ENCODE measurements around the gene SPSB1. TPM values are rescaled to one million over a fixed set of nuclear protein-coding genes. Genes with fewer than 3 reads are reported as not detected.

SPSB1 gene
- total RNA-seq, 1 donor from 2014 or later = 17.6 TPM

GRCh38 chr1:9256332-9256731 lies 36.4 kb upstream of the SPSB1 start:
- FAIRE-seq (no peak), DNase-seq (ENCODE audit: low read depth) (no peak)
- TF ChIP-seq CTCF (IDR thresholded peaks at IDR 0.05; ENCODE audit: insufficient read depth, low read length, severe bottlenecking) = no peak
- Histone ChIP-seq H3K36me3 (ENCODE audit: control insufficient read depth, insufficient read depth, low read length) (no peaks in the 10 kb centered on the region), H3K27me3 (ENCODE audit: control insufficient read depth, insufficient read depth, low read length) (no peaks in the 10 kb centered on the region), H3K4me3 (ENCODE audit: low read depth, low read length) (no peak overlapping the region)

GRCh38 chr1:9257851-9258250 lies 34.8 kb upstream of the SPSB1 start:
- no peaks in the 10 kb centered on the region for H3K27me3 ChIP-seq (ENCODE audit: control insufficient read depth, insufficient read depth, low read length)
- DNase-seq (ENCODE audit: low read depth) (no peak), FAIRE-seq (no peak)
- no peak for TF ChIP-seq CTCF (IDR thresholded peaks at IDR 0.05; ENCODE audit: insufficient read depth, low read length, severe bottlenecking)
- no peaks in the 10 kb centered on the region for H3K36me3 ChIP-seq (ENCODE audit: control insufficient read depth, insufficient read depth, low read length)
- H3K4me3 ChIP-seq (ENCODE audit: low read depth, low read length) = no peak overlapping the region

DNA sequence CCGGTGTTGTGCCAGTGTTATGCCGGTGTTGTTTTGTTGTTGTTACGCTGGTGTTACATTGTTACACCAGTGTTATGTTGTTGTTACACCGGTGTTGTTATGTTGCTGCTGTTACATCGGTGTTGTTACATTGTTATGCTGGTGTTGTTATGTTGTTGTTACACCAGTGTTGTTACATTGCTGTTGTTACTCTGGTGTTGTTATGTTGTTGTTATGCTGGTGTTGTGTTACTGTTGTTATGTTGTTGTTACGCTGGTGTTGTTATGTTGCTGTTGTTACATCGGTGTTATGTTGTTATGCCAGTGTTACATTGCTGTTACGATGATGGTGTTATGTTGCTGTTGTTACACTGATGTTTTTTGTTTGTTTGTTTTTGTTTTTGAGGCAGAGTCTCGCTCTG lies 34.1 kb upstream of the SPSB1 start:
- DNase-seq (ENCODE audit: low read depth) (no peak), FAIRE-seq (peak; percentile 97)
- Histone ChIP-seq H3K4me3 (ENCODE audit: low read depth, low read length) (no peak overlapping the region), H3K27me3 (ENCODE audit: control insufficient read depth, insufficient read depth, low read length) (no peaks in the 10 kb centered on the region), H3K36me3 (ENCODE audit: control insufficient read depth, insufficient read depth, low read length) (no peaks in the 10 kb centered on the region)
- no peak for TF ChIP-seq CTCF (IDR thresholded peaks at IDR 0.05; ENCODE audit: insufficient read depth, low read length, severe bottlenecking)

GRCh38 chr1:9260059-9260766 lies 32.5 kb upstream of the SPSB1 start:
- no peak for TF ChIP-seq CTCF (IDR thresholded peaks at IDR 0.05; ENCODE audit: insufficient read depth, low read length, severe bottlenecking)
- Histone ChIP-seq H3K4me3 (ENCODE audit: low read depth, low read length) (no peak overlapping the region), H3K36me3 (ENCODE audit: control insufficient read depth, insufficient read depth, low read length) (no peaks in the 10 kb centered on the region), H3K27me3 (ENCODE audit: control insufficient read depth, insufficient read depth, low read length) (no peaks in the 10 kb centered on the region)
- FAIRE-seq (peak; percentile 99), DNase-seq (ENCODE audit: low read depth) (no peak)

- no peak for DNase-seq (ENCODE audit: low read depth)
- no peak for FAIRE-seq
- no peaks in the 10 kb centered on the region for H3K27me3 ChIP-seq (ENCODE audit: control insufficient read depth, insufficient read depth, low read length)
- TF ChIP-seq CTCF (IDR thresholded peaks at IDR 0.05; ENCODE audit: insufficient read depth, low read length, severe bottlenecking) = no peak
- no peak overlapping the region for H3K4me3 ChIP-seq (ENCODE audit: low read depth, low read length)
- H3K36me3 ChIP-seq (ENCODE audit: control insufficient read depth, insufficient read depth, low read length) = no peaks in the 10 kb centered on the region
Observed at GRCh38 chr1:9261496-9261895, 31.2 kb upstream of the SPSB1 start.
